WERI-Rb-1 (cell line): Measurements from ENCODE around the gene PGM2L1.
"Not testable (repeated sequence)": the region's sequence is repeated elsewhere in the genome, so short reads cannot be mapped to it uniquely, and the experiment has no call there.

Experiments used
- DNase-seq: peaks from one replicate; pipeline ENCODE4 v3.0.0-alpha.2; 2020
- H3K27ac ChIP-seq: fragments of 250-450 bp; sonication (Bioruptor Pico); 2 replicates; pipeline ENCODE4 v1.5.1; 2020; ENCODE audit warnings: mild to moderate bottlenecking, moderate library complexity
- H3K27me3 ChIP-seq: fragments of 250-450 bp; sonication (Bioruptor Pico); 2 replicates; pipeline ENCODE4 v1.5.1; 2021; ENCODE audit warnings: mild to moderate bottlenecking, low read depth, moderate library complexity; ENCODE audit not compliant: insufficient read depth, severe bottlenecking
- H3K36me3 ChIP-seq: fragments of 250-450 bp; sonication (Bioruptor Pico); 2 replicates; pipeline ENCODE4 v1.5.1; 2020; ENCODE audit warnings: mild to moderate bottlenecking, moderate library complexity
- H3K4me3 ChIP-seq: 2 replicates; pipeline ENCODE4 v1.5.1; 2011; ENCODE audit warnings: low read depth, mild to moderate bottlenecking, control low read depth, low read length
- H3K9me3 ChIP-seq: fragments of 250-450 bp; sonication (Bioruptor Pico); 2 replicates; pipeline ENCODE4 v1.5.1; 2021; ENCODE audit warnings: mild to moderate bottlenecking, moderate library complexity; ENCODE audit not compliant: severe bottlenecking
- CTCF ChIP-seq: IDR thresholded peaks from 2 replicates; pipeline ENCODE4 v1.5.1; 2011; ENCODE audit warnings: low read depth, mild to moderate bottlenecking, control low read depth, inconsistent platforms, low read length

Gene PGM2L1

DNA sequence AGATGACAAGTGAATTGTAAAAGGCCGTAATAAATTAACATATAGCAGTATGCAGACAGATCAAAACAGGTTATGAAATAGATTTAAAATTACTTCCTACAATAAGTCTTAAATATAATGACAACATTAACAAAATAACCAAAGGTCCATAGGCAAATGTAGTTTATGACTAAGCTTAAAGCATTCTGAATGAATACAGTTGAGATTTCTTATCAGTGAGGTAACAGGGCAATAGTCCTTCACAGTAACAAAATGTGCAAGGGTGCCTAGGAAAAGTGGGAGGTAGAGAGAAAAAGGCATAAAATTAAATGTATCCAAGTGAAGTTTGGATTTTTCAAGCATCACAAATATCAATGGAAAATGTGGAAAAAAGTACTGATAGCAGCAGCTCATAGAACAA lies 65.9 kb downstream of the PGM2L1 start:
- Histone ChIP-seq H3K27me3 (no peaks in the 10 kb centered on the region), H3K36me3 (no peaks in the 10 kb centered on the region), H3K27ac (no peak overlapping the region), H3K4me3 (no peak overlapping the region), H3K9me3 (peaks cover 3% of the 10 kb centered on the region)
- DNase-seq, result no peak
- no peak for TF ChIP-seq CTCF

- not testable (repeated sequence) for H3K4me3 ChIP-seq, H3K27me3 ChIP-seq
These were observed 67.2 kb downstream of the PGM2L1 start for GRCh38 chr11:74331000-74331399.

GRCh38 chr11:74330075-74330858 lies 68.0 kb downstream of the PGM2L1 start:
- Histone ChIP-seq H3K9me3 (peaks cover 5% of the 10 kb centered on the region), H3K27me3 (no peaks in the 10 kb centered on the region), H3K36me3 (no peaks in the 10 kb centered on the region), H3K27ac (no peak overlapping the region), H3K4me3 (no peak overlapping the region)
- DNase-seq, result no peak
- TF ChIP-seq CTCF, result no peak

More at GRCh38 chr11:74331000-74331399, 67.2 kb downstream of the PGM2L1 start:
- H3K36me3 ChIP-seq, DNase-seq, H3K9me3 ChIP-seq, H3K27ac ChIP-seq: not testable (repeated sequence)

DNA sequence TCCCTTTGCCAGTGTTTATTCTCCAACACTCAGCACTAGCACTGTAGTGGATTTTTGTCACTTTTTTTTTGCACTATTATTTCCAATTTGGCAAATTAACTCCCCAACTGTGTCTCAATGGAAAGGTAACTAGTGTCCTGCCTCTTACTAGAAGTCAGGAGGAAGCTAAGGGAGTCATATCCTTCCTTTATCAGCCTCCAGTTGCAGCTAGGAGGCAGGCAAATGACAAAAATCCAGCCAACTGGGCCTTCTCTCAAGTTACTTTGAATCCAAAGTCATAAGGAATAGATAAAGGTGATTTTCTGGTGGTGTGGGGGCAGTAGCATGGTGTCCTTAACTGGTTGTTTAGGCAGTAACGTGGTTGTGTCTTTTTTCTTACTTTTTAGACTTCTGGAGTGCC lies 71.2 kb downstream of the PGM2L1 start:
- H3K9me3 ChIP-seq, result peaks cover 7% of the 10 kb centered on the region
- no peak for DNase-seq
- no peaks in the 10 kb centered on the region for H3K36me3 ChIP-seq
- no peak for TF ChIP-seq CTCF
- H3K4me3 ChIP-seq, result no peak overlapping the region
- no peak overlapping the region for H3K27ac ChIP-seq
- no peaks in the 10 kb centered on the region for H3K27me3 ChIP-seq

GRCh38 chr11:74326665-74327064 lies 71.6 kb downstream of the PGM2L1 start:
- Histone ChIP-seq H3K4me3 (no peak overlapping the region), H3K36me3 (no peaks in the 10 kb centered on the region), H3K9me3 (peaks cover 7% of the 10 kb centered on the region), H3K27ac (no peak overlapping the region), H3K27me3 (no peaks in the 10 kb centered on the region)
- no peak for TF ChIP-seq CTCF
- DNase-seq, result no peak

- no peaks in the 10 kb centered on the region for H3K36me3 ChIP-seq
These were observed 72.3 kb downstream of the PGM2L1 start for GRCh38 chr11:74325649-74326645.

More at GRCh38 chr11:74325649-74326645, 72.3 kb downstream of the PGM2L1 start:
- Histone ChIP-seq H3K4me3 (no peak overlapping the region), H3K9me3 (peaks cover 7% of the 10 kb centered on the region), H3K27me3 (no peaks in the 10 kb centered on the region), H3K27ac (peak overlapping the region; percentile 59)
- peak; percentile 53 for DNase-seq
- TF ChIP-seq CTCF, result no peak
